22Rv1 (cell line): ENCODE results near the gene CC2D2A.

Experiments used
- H3K27ac ChIP-seq: fragments of 450-650 bp; 2 replicates; pipeline ENCODE4 v1.5.1; 2017
- ZFX ChIP-seq: fragments of 450-650 bp; IDR thresholded peaks from 2 replicates; pipeline ENCODE4 v1.6.1; 2017; ENCODE audit warnings: antibody characterized with exemption, borderline replicate concordance
- TF ChIP-seq, protein P1 (sequence below): fragments of 450-650 bp; IDR thresholded peaks from 2 replicates; pipeline ENCODE4 v1.5.1; 2017; ENCODE audit warnings: mild to moderate bottlenecking

Gene CC2D2A

DNA sequence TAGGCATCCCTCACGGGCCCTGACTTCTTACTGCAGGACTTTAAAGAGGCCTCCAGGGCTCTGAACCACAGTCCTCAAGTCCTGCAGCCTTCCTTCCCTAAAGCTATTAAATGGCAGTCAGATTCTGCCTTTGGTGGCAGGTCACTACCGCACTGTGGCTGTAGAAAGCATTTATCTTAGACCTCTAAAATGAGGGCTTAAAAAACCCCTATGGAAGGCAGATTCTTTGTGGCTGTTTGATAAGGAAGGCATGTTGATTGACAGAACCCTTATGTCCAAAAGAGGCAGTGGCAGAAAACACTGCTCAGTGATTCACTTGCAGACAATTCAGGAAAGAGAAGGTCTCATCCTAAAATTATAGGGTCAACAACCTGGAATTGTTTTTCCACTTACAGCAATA, 106.3 kb downstream of the CC2D2A start:
- TF ChIP-seq ZFX = no peak
- TF ChIP-seq, protein P1, sequence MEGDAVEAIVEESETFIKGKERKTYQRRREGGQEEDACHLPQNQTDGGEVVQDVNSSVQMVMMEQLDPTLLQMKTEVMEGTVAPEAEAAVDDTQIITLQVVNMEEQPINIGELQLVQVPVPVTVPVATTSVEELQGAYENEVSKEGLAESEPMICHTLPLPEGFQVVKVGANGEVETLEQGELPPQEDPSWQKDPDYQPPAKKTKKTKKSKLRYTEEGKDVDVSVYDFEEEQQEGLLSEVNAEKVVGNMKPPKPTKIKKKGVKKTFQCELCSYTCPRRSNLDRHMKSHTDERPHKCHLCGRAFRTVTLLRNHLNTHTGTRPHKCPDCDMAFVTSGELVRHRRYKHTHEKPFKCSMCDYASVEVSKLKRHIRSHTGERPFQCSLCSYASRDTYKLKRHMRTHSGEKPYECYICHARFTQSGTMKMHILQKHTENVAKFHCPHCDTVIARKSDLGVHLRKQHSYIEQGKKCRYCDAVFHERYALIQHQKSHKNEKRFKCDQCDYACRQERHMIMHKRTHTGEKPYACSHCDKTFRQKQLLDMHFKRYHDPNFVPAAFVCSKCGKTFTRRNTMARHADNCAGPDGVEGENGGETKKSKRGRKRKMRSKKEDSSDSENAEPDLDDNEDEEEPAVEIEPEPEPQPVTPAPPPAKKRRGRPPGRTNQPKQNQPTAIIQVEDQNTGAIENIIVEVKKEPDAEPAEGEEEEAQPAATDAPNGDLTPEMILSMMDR = no peak
- H3K27ac ChIP-seq = no peak overlapping the region

DNA sequence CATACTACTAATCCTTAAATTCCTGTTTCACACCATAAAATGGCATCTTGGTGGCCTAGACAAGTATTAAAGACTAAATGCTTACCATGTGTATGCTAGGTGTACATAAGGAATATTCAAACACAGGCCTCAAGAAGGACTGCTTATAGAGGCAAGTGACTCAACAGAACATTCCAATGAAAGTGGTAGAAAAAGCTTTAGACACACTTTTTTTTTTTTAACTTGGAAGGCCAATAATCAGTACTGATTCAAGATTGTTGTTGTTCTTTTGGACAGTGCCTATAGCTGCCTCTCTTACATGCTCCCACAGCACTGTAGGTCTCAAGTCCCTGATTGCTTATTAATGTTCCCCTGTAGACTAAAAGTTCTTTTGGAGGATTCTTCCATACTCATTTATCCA, 107.8 kb downstream of the CC2D2A start:
- TF ChIP-seq, protein P1 = no peak
- no peak for TF ChIP-seq ZFX
- no peak overlapping the region for H3K27ac ChIP-seq

DNA sequence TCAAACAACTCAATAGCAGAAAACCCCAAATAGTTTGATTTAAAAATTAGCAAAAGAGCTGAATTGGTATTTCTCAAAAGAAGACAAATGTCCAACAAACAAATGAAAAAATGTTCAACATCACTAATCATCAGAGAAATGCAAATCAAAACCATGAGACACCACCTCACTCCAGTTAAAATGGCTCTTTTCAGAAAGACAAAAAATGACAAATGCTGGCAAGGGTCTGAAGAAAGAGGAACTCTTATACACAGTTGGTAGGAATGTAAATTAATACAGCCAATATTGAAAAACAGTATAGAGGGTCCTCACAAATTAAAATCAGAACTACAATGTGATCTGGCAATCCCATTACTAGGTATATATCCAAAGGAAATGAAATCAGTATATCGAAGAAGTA, 115.1 kb downstream of the CC2D2A start:
- no peak overlapping the region for H3K27ac ChIP-seq
- TF ChIP-seq, protein P1 = no peak
- TF ChIP-seq ZFX = no peak

DNA sequence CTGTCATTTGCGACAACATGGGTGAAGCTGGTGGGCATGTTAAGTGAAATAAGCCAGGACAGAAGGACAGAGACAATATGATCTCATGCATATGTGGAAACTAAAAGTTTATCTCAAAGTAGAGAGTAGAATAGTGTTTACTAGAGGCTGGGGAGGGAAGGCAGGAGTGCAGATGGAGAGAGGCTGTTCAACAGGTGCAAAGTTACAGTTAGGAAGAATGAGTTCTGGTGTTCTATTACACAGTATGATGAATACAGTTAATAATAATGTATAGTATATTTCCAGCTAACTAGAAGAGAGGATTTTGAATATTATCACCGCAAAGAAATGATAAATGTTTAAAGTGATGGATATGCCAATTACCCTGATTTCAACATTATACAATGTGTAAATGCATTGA, 115.6 kb downstream of the CC2D2A start:
- TF ChIP-seq ZFX = no peak
- TF ChIP-seq, protein P1 = no peak

DNA sequence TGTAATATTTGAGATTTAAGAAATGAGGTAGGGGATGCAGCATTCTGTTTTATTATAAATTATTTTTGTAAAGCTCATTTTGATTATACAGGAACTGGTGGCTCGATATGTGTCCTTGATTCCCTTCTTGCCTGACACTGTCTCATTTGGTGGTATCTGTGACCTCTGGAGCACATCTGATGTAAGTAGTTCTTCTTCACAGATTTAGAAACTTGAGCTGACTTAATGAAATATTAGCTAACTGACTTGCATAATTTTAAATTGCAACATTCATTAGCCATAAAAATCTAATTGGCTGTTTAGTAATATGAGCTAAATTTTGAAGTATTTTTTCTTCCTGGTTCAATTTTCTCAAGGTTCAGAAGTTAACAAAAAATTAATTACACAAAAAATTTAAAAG, 116.4 kb downstream of the CC2D2A start:
- no peak overlapping the region for H3K27ac ChIP-seq
- TF ChIP-seq, protein P1 = no peak
- TF ChIP-seq ZFX = no peak

More for the DNA sequence above, 115.6 kb downstream of the CC2D2A start:
- H3K27ac ChIP-seq = no peak overlapping the region

DNA sequence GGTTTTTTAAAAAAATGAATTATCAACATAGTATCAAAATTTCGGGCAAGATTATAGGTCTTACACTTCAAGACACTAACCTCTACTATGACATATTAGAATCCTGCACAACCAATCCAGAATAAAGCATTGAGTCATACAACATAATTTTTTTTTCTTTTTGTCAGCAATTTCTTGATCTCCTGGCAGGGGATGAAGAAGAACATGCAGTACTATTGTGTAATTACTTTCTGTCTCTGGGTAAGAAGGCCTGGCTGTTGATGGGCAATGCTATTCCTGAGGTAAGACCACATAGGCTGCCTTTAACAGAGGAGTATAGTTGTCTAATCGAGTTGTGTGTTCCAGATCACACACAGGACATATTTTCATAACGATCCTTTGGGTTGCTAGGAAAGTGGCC, 118.0 kb downstream of the CC2D2A start:
- TF ChIP-seq, protein P1 = no peak
- TF ChIP-seq ZFX = no peak
- no peak overlapping the region for H3K27ac ChIP-seq

DNA sequence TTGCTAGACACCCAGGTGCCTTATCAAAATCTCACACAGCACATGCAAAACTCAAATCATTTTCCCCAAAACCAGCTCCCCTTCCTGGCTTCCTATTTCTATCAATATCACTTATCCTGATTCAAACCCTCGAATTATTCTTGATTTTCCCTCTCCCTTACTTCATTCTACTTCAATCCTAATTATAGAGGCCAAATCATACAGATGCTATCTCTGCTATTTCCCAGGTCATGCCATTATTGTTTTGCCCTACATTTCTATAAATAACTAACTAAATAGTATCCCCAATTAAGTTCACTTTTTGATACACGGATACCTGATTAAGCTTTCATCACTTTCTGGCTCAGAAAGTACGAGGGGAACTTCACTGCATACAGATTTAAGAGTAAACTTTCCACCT, 123.1 kb downstream of the CC2D2A start:
- no peak overlapping the region for H3K27ac ChIP-seq
- TF ChIP-seq, protein P1 = no peak
- no peak for TF ChIP-seq ZFX
